Neuronal stem cell (in vitro differentiated cells): Measurements from ENCODE around the gene NTN5.
A peak's percentile ranks its signal among the peaks of the same experiment; 100 is the strongest.
"Not testable (repeated sequence)": the region's sequence is repeated elsewhere in the genome, so short reads cannot be mapped to it uniquely, and the experiment has no call there.

Experiments used
- DNase-seq: peaks from one replicate; pipeline ENCODE4 v3.0.0-alpha.2; 2013; ENCODE audit warnings: low spot score
- H2AFZ ChIP-seq: one replicate; pipeline ENCODE4 v1.6.1; 2013; ENCODE audit warnings: mild to moderate bottlenecking, low read length, inconsistent platforms
- H2AK5ac ChIP-seq: 2 replicates; pipeline ENCODE4 v1.6.1; 2013; ENCODE audit warnings: low read depth, mild to moderate bottlenecking, inconsistent platforms, low read length, moderate library complexity, mixed read lengths
- H2BK120ac ChIP-seq: 2 replicates; pipeline ENCODE4 v1.6.1; 2013; ENCODE audit warnings: low read depth, mild to moderate bottlenecking, inconsistent platforms, low read length, moderate library complexity, mixed read lengths
- H2BK12ac ChIP-seq: one replicate; pipeline ENCODE4 v1.6.1; 2013; ENCODE audit warnings: low read length, inconsistent platforms
- H2BK15ac ChIP-seq: 2 replicates; pipeline ENCODE4 v1.6.1; 2013; ENCODE audit warnings: mild to moderate bottlenecking, low read length, inconsistent platforms, mixed read lengths
- H2BK5ac ChIP-seq: one replicate; pipeline ENCODE4 v1.6.1; 2013; ENCODE audit warnings: inconsistent platforms, mild to moderate bottlenecking, low read length, moderate library complexity
- H3K14ac ChIP-seq: one replicate; pipeline ENCODE4 v1.6.1; 2013; ENCODE audit warnings: low read length, inconsistent platforms
- H3K18ac ChIP-seq: 2 replicates; pipeline ENCODE4 v1.6.1; 2013; ENCODE audit warnings: low read length, inconsistent platforms
- H3K23ac ChIP-seq: 2 replicates; pipeline ENCODE4 v1.6.1; 2013; ENCODE audit warnings: low read depth, mild to moderate bottlenecking, mixed read lengths, low read length, inconsistent platforms; ENCODE audit not compliant: poor library complexity
- H3K27ac ChIP-seq: replicated peaks from 3 replicates; pipeline ENCODE4 v1.5.1; 2013; ENCODE audit warnings: low read length, inconsistent platforms
- H3K27me3 ChIP-seq, 3 experiments: 2 replicates each; pipeline ENCODE4 v1.6.1; 2013; ENCODE audit warnings: low read length in 3 of 3, mild to moderate bottlenecking in 2 of 3, inconsistent platforms in 1 of 3, low read depth in 1 of 3, mixed read lengths in 1 of 3, moderate library complexity in 1 of 3; ENCODE audit not compliant: control insufficient read depth in 3 of 3, insufficient read depth in 3 of 3
- H3K36me3 ChIP-seq, 2 donors: replicated peaks in 1 of 2; 2 replicates each; pipeline ENCODE4 v1.6.1; 2013; ENCODE audit warnings: low read length in 2 of 2; ENCODE audit not compliant: control insufficient read depth in 2 of 2, insufficient read depth in 2 of 2
- H3K4ac ChIP-seq: 2 replicates; pipeline ENCODE4 v1.6.1; 2013; ENCODE audit warnings: inconsistent platforms, mild to moderate bottlenecking, low read length, moderate library complexity
- H3K4me1 ChIP-seq, 2 donors: 1 replicate in 1 of 2; 2 replicates in 1 of 2; pipeline ENCODE4 v1.6.1; 2013; ENCODE audit warnings: low read length in 2 of 2, low read depth in 1 of 2; ENCODE audit not compliant: control insufficient read depth in 2 of 2, insufficient read depth in 1 of 2
- H3K4me2 ChIP-seq: one replicate; pipeline ENCODE4 v1.6.1; 2013; ENCODE audit warnings: mild to moderate bottlenecking, low read length, inconsistent platforms; ENCODE audit not compliant: insufficient read depth, poor library complexity, severe bottlenecking
- H3K4me3 ChIP-seq, 2 donors: 2 replicates each; pipeline ENCODE4 v1.5.1; 2013; ENCODE audit warnings: low read length in 2 of 2, mild to moderate bottlenecking in 2 of 2, inconsistent platforms in 1 of 2, moderate library complexity in 1 of 2
- H3K79me1 ChIP-seq: one replicate; pipeline ENCODE4 v1.6.1; 2013; ENCODE audit warnings: low read depth, mild to moderate bottlenecking, inconsistent platforms, low read length, moderate library complexity
- H3K9ac ChIP-seq: one replicate; pipeline ENCODE4 v1.6.1; 2013; ENCODE audit warnings: mild to moderate bottlenecking, low read depth, low read length, inconsistent platforms; ENCODE audit not compliant: poor library complexity
- H3K9me3 ChIP-seq, 2 donors: replicated peaks in 1 of 2; 2 replicates each; pipeline versions ENCODE3 to v1.6.1; 2013; ENCODE audit warnings: low read length in 2 of 2, mild to moderate bottlenecking in 2 of 2, inconsistent platforms in 1 of 2, low read depth in 1 of 2, mixed read lengths in 1 of 2, moderate library complexity in 1 of 2; ENCODE audit not compliant: control insufficient read depth in 2 of 2, insufficient read depth in 1 of 2
- H4K8ac ChIP-seq: one replicate; pipeline ENCODE4 v1.6.1; 2013; ENCODE audit warnings: low read depth, mild to moderate bottlenecking, inconsistent platforms, low read length, moderate library complexity
- H4K91ac ChIP-seq: one replicate; pipeline ENCODE4 v1.6.1; 2013; ENCODE audit warnings: low read length, low read depth, mild to moderate bottlenecking, inconsistent platforms; ENCODE audit not compliant: poor library complexity
- WGBS, 2 donors: extraction: QIAGEN DNeasy Blood & Tissue Kit; methylation state at CpG; one replicate each; pipeline ENCODE4 v1.1.7; 2013; ENCODE audit warnings: missing lambda C conversion rate in 2 of 2, mixed read lengths in 1 of 2; ENCODE audit not compliant: insufficient read length in 2 of 2, insufficient replicate concordance in 1 of 2; ENCODE audit errors: extremely low coverage in 2 of 2; 5-methylcytosine and 5-hydroxymethylcytosine counted together

Gene NTN5

DNA sequence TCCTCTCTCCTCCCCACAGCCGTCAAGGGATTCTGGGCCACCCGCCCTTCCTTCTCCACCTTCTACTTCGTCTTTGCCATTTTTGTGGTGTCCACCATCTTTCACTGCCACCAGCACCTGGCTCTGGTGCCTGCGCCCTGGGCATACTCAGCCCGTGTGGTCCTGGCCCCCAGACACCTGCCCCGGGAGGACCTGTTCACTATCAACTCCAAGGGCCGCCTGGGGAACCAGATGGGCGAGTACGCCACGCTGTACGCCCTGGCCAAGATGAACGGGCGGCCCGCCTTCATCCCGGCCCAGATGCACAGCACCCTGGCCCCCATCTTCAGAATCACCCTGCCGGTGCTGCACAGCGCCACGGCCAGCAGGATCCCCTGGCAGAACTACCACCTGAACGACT, 7.2 kb upstream of the NTN5 start:
- not testable (repeated sequence) for H3K4me2 ChIP-seq, H3K4ac ChIP-seq, DNase-seq, H3K79me1 ChIP-seq, H4K8ac ChIP-seq, H3K4me3 ChIP-seq, H3K9me3 ChIP-seq, H3K36me3 ChIP-seq, H3K14ac ChIP-seq, H3K27ac ChIP-seq, H3K27me3 ChIP-seq, H3K4me1 ChIP-seq, H4K91ac ChIP-seq, H2AFZ ChIP-seq, H2BK120ac ChIP-seq, H3K18ac ChIP-seq, H2BK15ac ChIP-seq, H3K9ac ChIP-seq
- WGBS, 2 donors, result no CpG with 5 or more reads among the region's 19 CpGs
- H2BK12ac ChIP-seq, result peak overlapping the region; percentile 58
- H3K23ac ChIP-seq, result peak overlapping the region; percentile 31
- peak overlapping the region; percentile 39 for H2BK5ac ChIP-seq
- peak overlapping the region; percentile 46 for H2AK5ac ChIP-seq

DNA sequence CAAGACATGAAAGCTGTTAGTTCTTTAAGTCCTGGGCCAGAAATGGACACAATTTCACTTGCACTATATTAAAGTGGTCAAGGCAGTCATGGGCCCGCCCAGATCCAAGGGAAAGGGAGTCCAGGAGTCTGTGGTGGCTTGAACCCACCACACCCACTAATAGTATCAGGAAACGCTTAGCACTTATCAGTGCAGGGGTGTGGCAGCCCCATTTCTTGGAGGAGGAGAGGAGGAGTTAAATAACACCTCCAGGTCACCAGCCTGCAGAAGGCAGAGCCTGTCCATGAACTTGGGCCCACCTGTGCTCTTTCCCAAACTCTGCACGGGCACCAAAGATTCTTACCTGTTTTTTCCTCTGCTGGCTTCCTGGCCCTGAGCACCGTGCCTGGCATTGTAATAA, 5.4 kb upstream of the NTN5 start:
- no peak overlapping the region for H2BK120ac ChIP-seq
- DNase-seq, result no peak
- H3K18ac ChIP-seq, result no peak overlapping the region
- H3K4me1 ChIP-seq, result peaks cover 9% of the 10 kb centered on the region in 2 donors
- H2BK12ac ChIP-seq, result no peak overlapping the region
- no peak overlapping the region for H3K14ac ChIP-seq
- no peak overlapping the region for H3K27ac ChIP-seq
- no peak overlapping the region for H2AK5ac ChIP-seq
- H3K9me3 ChIP-seq, result no peaks in the 10 kb centered on the region
- peaks cover 0 to 10% (median 6%) of the 10 kb centered on the region in 3 experiments for H3K27me3 ChIP-seq
- no peak overlapping the region for H4K8ac ChIP-seq
- no peak overlapping the region for H3K23ac ChIP-seq
- H3K4ac ChIP-seq, result no peak overlapping the region
- H3K4me3 ChIP-seq, result no peak overlapping the region
- no peak overlapping the region for H2BK5ac ChIP-seq
- H3K36me3 ChIP-seq, result no peaks in the 10 kb centered on the region
- no peak overlapping the region for H2AFZ ChIP-seq
- no peak overlapping the region for H3K4me2 ChIP-seq
- no peaks in the 10 kb centered on the region for H3K79me1 ChIP-seq
- H4K91ac ChIP-seq, result no peak overlapping the region
- no peak overlapping the region for H3K9ac ChIP-seq
- H2BK15ac ChIP-seq, result no peak overlapping the region
- no CpG with 5 or more reads among the region's 4 CpGs for WGBS, 2 donors

GRCh38 chr19:48676887-48677286, 4.1 kb upstream of the NTN5 start:
- no peaks in the 10 kb centered on the region for H3K79me1 ChIP-seq
- no peak overlapping the region for H3K27ac ChIP-seq
- peaks cover 11 to 12% of the 10 kb centered on the region in 2 donors for H3K4me1 ChIP-seq
- no peak overlapping the region for H2BK120ac ChIP-seq
- H3K36me3 ChIP-seq, result no peaks in the 10 kb centered on the region
- no peak overlapping the region for H3K4me2 ChIP-seq
- no peak overlapping the region for H2AK5ac ChIP-seq
- H3K27me3 ChIP-seq, result peaks cover 0 to 15% (median 6%) of the 10 kb centered on the region in 3 experiments
- WGBS, 2 donors, result no CpG with 5 or more reads among the region's 13 CpGs
- no peak overlapping the region for H3K4me3 ChIP-seq
- no peak overlapping the region for H2BK12ac ChIP-seq
- H2BK15ac ChIP-seq, result no peak overlapping the region
- DNase-seq, result no peak
- no peak overlapping the region for H4K91ac ChIP-seq
- no peak overlapping the region for H3K4ac ChIP-seq
- no peak overlapping the region for H3K14ac ChIP-seq
- no peak overlapping the region for H3K23ac ChIP-seq
- H3K9ac ChIP-seq, result no peak overlapping the region
- H2BK5ac ChIP-seq, result no peak overlapping the region
- H2AFZ ChIP-seq, result no peak overlapping the region
- H3K9me3 ChIP-seq, result no peaks in the 10 kb centered on the region
- H4K8ac ChIP-seq, result no peak overlapping the region
- H3K18ac ChIP-seq, result peak overlapping the region; percentile 19

DNA sequence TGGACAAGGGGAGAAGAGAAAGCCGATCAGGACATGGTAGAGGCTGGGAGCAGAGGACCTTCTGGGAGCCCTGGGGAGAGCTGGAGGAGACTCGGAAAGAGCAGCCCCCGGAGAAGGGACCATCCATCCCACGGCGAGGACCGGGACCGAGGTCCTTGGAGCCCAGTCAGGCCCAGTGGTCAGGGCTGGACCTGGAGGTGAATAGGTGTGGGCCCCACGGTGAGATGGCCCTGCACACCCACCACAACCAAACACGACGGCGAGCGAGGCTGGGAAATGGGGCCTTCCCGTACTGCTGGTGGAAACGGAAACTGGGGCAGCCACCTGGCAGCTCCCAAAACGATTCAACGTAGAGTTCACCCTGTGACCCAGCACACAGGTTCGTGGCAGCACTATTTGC, 3.7 kb upstream of the NTN5 start:
- H3K9ac ChIP-seq, result no peak overlapping the region
- H3K27ac ChIP-seq, result no peak overlapping the region

More for the DNA sequence above, 3.7 kb upstream of the NTN5 start:
- H2AFZ ChIP-seq, result no peak overlapping the region
- H3K23ac ChIP-seq, result no peak overlapping the region
- H2BK15ac ChIP-seq, result no peak overlapping the region
- no peak overlapping the region for H2BK120ac ChIP-seq
- H3K14ac ChIP-seq, result no peak overlapping the region
- no CpG with 5 or more reads among the region's 17 CpGs for WGBS, 2 donors
- H3K4ac ChIP-seq, result no peak overlapping the region
- H3K4me1 ChIP-seq, result peaks cover 11 to 12% of the 10 kb centered on the region in 2 donors
- H4K91ac ChIP-seq, result no peak overlapping the region
- H2BK12ac ChIP-seq, result peak overlapping the region; percentile 68
- no peak overlapping the region for H4K8ac ChIP-seq
- no peak for DNase-seq
- H2BK5ac ChIP-seq, result no peak overlapping the region
- peaks cover 0 to 15% (median 6%) of the 10 kb centered on the region in 3 experiments for H3K27me3 ChIP-seq
- no peaks in the 10 kb centered on the region for H3K79me1 ChIP-seq
- peak overlapping the region; percentile 62 for H3K18ac ChIP-seq
- no peaks in the 10 kb centered on the region for H3K36me3 ChIP-seq
- H2AK5ac ChIP-seq, result peak overlapping the region; percentile 77
- H3K4me2 ChIP-seq, result no peak overlapping the region
- H3K9me3 ChIP-seq, result no peaks in the 10 kb centered on the region
- no peak overlapping the region for H3K4me3 ChIP-seq
